Tibial artery (tissue), 4 donors: ENCODE results near the gene MT1A.
A peak's percentile ranks its signal among the peaks of the same experiment; 100 is the strongest.

Experiments used
- DNase-seq, 2 donors: peaks; one replicate each; pipeline ENCODE4 v3.0.0-alpha.2; 2019
- H3K27ac ChIP-seq, 2 donors: fragments of 200-600 bp; sonication (generic) in 1 of 2; 1 replicate in 1 of 2; 2 replicates in 1 of 2; pipeline ENCODE4 v1.5.1; 2018 to 2019; ENCODE audit warnings: mild to moderate bottlenecking in 1 of 2
- H3K27me3 ChIP-seq, 2 donors: fragments of 200-600 bp; sonication (generic) in 1 of 2; one replicate each; pipeline versions ENCODE4 v1.5.1 to v1.6.0; 2016 to 2019
- H3K36me3 ChIP-seq, 3 donors: fragments of 200-600 bp; sonication (generic) in 2 of 3; one replicate each; pipeline ENCODE4 v1.5.1; 2016 to 2019; ENCODE audit warnings: mild to moderate bottlenecking in 2 of 3
- H3K4me1 ChIP-seq, 4 donors: fragments of 200-600 bp; sonication (generic) in 2 of 4; 1 replicate in 3 of 4; 2 replicates in 1 of 4; pipeline ENCODE4 v1.5.1; 2016 to 2019
- H3K4me3 ChIP-seq, 2 donors: fragments of 200-600 bp; sonication (generic) in 1 of 2; 1 replicate in 1 of 2; 2 replicates in 1 of 2; pipeline ENCODE4 v1.5.1; 2018 to 2019; ENCODE audit warnings: mild to moderate bottlenecking in 2 of 2
- H3K9me3 ChIP-seq, 3 donors: fragments of 200-600 bp; sonication (generic) in 1 of 3; one replicate each; pipeline ENCODE4 v1.5.1; 2016 to 2019
- intact Hi-C: fragments of 100-400 bp; cut with DNase I; formaldehyde crosslinking; loops from one replicate; pipeline ENCODE4 v1.15.0; 2023; ENCODE audit warnings: low total_unique reads
- TF ChIP-seq, protein P1 (sequence below), 2 experiments: fragments of 200-600 bp in 1 of 2; fragments of 450-650 bp in 1 of 2; IDR thresholded peaks; one replicate each; pipeline ENCODE4 v1.5.1; 2017 to 2019; ENCODE audit warnings: antibody characterized with exemption in 2 of 2, mild to moderate bottlenecking in 1 of 2, moderate library complexity in 1 of 2

MT1A gene

GRCh38 chr16:56593573-56594291 is 44.7 kb upstream of the MT1A start:
- no peaks in the 10 kb centered on the region for H3K9me3 ChIP-seq

DNA sequence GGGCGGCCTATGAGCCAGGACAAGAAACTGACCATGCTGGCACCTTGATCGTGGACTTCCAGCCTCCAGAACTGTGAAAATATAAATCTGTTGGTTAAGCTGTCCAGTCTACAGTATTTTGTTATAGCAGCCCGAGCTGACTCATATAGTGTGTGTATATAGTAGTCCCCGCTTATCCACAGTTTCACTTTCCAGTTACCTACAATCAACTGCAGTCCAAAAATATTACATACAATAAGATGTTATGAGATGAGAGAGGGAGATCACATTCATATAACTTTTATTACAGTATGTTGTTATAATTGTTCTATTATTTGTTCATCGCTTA is 44.2 kb upstream of the MT1A start:
- Histone ChIP-seq H3K4me1 (peaks cover 0 to 7% (median 6%) of the 10 kb centered on the region in 4 donors), H3K27ac (no peak overlapping the region), H3K4me3 (no peak overlapping the region), H3K9me3 (no peaks in the 10 kb centered on the region), H3K27me3 (peaks cover 0 to 27% of the 10 kb centered on the region in 2 donors), H3K36me3 (no peaks in the 10 kb centered on the region)
- intact Hi-C loops: no loop called here
- TF ChIP-seq, protein P1, sequence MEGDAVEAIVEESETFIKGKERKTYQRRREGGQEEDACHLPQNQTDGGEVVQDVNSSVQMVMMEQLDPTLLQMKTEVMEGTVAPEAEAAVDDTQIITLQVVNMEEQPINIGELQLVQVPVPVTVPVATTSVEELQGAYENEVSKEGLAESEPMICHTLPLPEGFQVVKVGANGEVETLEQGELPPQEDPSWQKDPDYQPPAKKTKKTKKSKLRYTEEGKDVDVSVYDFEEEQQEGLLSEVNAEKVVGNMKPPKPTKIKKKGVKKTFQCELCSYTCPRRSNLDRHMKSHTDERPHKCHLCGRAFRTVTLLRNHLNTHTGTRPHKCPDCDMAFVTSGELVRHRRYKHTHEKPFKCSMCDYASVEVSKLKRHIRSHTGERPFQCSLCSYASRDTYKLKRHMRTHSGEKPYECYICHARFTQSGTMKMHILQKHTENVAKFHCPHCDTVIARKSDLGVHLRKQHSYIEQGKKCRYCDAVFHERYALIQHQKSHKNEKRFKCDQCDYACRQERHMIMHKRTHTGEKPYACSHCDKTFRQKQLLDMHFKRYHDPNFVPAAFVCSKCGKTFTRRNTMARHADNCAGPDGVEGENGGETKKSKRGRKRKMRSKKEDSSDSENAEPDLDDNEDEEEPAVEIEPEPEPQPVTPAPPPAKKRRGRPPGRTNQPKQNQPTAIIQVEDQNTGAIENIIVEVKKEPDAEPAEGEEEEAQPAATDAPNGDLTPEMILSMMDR (IDR thresholded peaks at IDR 0.05): no peak
- DNase-seq: no peak

More at GRCh38 chr16:56593573-56594291, 44.7 kb upstream of the MT1A start:
- intact Hi-C loops: no loop called here
- H3K4me3 ChIP-seq: no peak overlapping the region
- no peaks in the 10 kb centered on the region for H3K36me3 ChIP-seq
- peaks cover 0 to 32% of the 10 kb centered on the region in 2 donors for H3K27me3 ChIP-seq
- DNase-seq: no peak
- H3K27ac ChIP-seq: no peak overlapping the region
- TF ChIP-seq, protein P1 (IDR thresholded peaks at IDR 0.05): no peak
- H3K4me1 ChIP-seq: peaks cover 0 to 12% (median 11%) of the 10 kb centered on the region in 4 donors

DNA sequence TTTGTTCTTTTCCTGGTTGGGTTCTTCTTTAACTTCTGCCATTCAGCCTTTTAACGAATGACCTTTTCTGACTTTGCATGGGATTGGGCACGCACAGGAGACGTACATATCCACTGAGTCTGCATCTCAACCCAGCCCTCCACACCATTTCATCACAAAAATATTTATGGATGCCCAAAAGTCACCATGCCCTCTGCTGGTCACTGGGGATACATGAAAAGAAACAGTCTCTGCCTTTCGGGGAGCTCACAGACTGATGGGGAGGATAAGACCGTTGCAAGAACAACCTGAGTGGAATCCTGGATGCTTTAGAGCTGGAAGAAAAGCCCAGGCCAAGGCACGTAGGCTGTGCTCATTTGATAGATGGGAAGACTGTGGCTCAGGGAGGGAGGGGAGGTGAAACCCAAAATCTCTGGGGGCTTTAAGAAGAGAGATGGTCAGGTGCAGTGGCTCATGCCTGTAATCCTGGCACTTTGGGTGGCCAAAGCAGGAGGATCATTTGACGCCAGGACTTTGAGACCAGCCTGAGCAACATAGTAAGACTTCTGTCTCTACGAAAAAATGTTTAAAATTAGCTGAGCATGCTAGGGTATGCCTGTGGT is 38.0 kb upstream of the MT1A start:
- peaks cover 0 to 2% (median 0%) of the 10 kb centered on the region in 4 donors for H3K4me1 ChIP-seq
- intact Hi-C loops: loop anchor here (5.0 kb wide), 2 partner anchors 83 to 102 kb away; no protein-coding TSS in a partner anchor
- no peak overlapping the region for H3K27ac ChIP-seq
- TF ChIP-seq, protein P1 (IDR thresholded peaks at IDR 0.05): peak; percentile 55 to 64
- no peak overlapping the region for H3K4me3 ChIP-seq
- peak in 1 of 2 donors; percentile 46 for DNase-seq
- H3K27me3 ChIP-seq: peaks cover 0 to 3% of the 10 kb centered on the region in 2 donors
- H3K9me3 ChIP-seq: no peaks in the 10 kb centered on the region
- no peaks in the 10 kb centered on the region for H3K36me3 ChIP-seq

- peaks cover 0 to 11% (median 7%) of the 10 kb centered on the region in 4 donors for H3K4me1 ChIP-seq
- H3K27me3 ChIP-seq: peaks cover 0 to 3% of the 10 kb centered on the region in 2 donors
- H3K36me3 ChIP-seq: no peaks in the 10 kb centered on the region
- no peak for DNase-seq
- no peak overlapping the region for H3K27ac ChIP-seq
- intact Hi-C loops: loop anchor here (5.0 kb wide), 2 partner anchors 84 to 101 kb away; no protein-coding TSS in a partner anchor
- TF ChIP-seq, protein P1 (IDR thresholded peaks at IDR 0.05): no peak
- H3K4me3 ChIP-seq: no peak overlapping the region
- no peaks in the 10 kb centered on the region for H3K9me3 ChIP-seq
These were observed 37.1 kb upstream of the MT1A start for GRCh38 chr16:56601325-56601724.

DNA sequence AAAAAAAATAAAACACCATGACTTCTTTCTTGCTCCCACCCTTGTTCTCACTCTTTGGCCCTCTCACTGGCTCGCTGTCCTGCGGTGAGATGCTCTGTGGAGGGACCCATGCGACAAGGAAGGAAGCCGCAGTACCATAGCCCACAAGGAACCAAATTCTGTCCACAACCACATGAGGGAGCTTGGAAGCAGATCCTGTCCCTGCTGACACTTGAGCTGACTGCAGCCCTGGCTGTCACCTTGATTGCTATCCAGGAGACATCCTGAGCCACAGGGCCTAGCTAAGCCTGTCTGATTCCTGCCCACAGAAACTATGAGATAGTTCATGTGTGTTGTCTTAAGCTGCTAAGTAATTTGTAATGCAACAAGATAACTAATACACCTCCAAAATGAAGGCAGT is 34.9 kb upstream of the MT1A start:
- peaks cover 0 to 29% (median 25%) of the 10 kb centered on the region in 4 donors for H3K4me1 ChIP-seq
- no peaks in the 10 kb centered on the region for H3K36me3 ChIP-seq
- H3K27ac ChIP-seq: no peak overlapping the region
- DNase-seq: peak in 1 of 2 donors; percentile 46
- H3K27me3 ChIP-seq: no peaks in the 10 kb centered on the region
- TF ChIP-seq, protein P1 (IDR thresholded peaks at IDR 0.05): peak; percentile 49 to 59
- H3K4me3 ChIP-seq: no peak overlapping the region
- no peaks in the 10 kb centered on the region for H3K9me3 ChIP-seq
- intact Hi-C loops: loop anchor here (5.0 kb wide), 2 partner anchors 86 to 99 kb away; no protein-coding TSS in a partner anchor
